Measurements from ENCODE around the gene CASP10. TPM values are rescaled to one million over a fixed set of nuclear protein-coding genes. Genes with fewer than 3 reads are reported as not detected.

Gene CASP10
- total RNA-seq, 1 donor from 2014 or later, result 31.6 TPM

GRCh38 chr2:201150454-201151020 is 32.4 kb upstream of the CASP10 start:
- no peaks in the 10 kb centered on the region for H3K9me3 ChIP-seq
- intact Hi-C loops (cut with DNase I), result no loop called here
- H3K4me3 ChIP-seq, result no peak overlapping the region
- H3K4me1 ChIP-seq, result peaks cover 59% of the 10 kb centered on the region
- DNase-seq, result no peak
- H3K36me3 ChIP-seq, result peaks cover 94% of the 10 kb centered on the region
- TF ChIP-seq, protein P1, sequence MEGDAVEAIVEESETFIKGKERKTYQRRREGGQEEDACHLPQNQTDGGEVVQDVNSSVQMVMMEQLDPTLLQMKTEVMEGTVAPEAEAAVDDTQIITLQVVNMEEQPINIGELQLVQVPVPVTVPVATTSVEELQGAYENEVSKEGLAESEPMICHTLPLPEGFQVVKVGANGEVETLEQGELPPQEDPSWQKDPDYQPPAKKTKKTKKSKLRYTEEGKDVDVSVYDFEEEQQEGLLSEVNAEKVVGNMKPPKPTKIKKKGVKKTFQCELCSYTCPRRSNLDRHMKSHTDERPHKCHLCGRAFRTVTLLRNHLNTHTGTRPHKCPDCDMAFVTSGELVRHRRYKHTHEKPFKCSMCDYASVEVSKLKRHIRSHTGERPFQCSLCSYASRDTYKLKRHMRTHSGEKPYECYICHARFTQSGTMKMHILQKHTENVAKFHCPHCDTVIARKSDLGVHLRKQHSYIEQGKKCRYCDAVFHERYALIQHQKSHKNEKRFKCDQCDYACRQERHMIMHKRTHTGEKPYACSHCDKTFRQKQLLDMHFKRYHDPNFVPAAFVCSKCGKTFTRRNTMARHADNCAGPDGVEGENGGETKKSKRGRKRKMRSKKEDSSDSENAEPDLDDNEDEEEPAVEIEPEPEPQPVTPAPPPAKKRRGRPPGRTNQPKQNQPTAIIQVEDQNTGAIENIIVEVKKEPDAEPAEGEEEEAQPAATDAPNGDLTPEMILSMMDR (IDR thresholded peaks at IDR 0.05), result no peak
- peak overlapping the region; percentile 52 for H3K27ac ChIP-seq
- no peak for ATAC-seq
- H3K27me3 ChIP-seq, result no peaks in the 10 kb centered on the region

GRCh38 chr2:201151127-201151981 is 31.6 kb upstream of the CASP10 start:
- Histone ChIP-seq H3K27ac (peak overlapping the region; percentile 52), H3K27me3 (no peaks in the 10 kb centered on the region), H3K36me3 (peaks cover 94% of the 10 kb centered on the region), H3K4me3 (no peak overlapping the region), H3K4me1 (peaks cover 62% of the 10 kb centered on the region), H3K9me3 (no peaks in the 10 kb centered on the region)
- intact Hi-C loops (cut with DNase I), result no loop called here
- ATAC-seq, result peak; percentile 41
- no peak for DNase-seq
- TF ChIP-seq, protein P1 (IDR thresholded peaks at IDR 0.05), result no peak

DNA sequence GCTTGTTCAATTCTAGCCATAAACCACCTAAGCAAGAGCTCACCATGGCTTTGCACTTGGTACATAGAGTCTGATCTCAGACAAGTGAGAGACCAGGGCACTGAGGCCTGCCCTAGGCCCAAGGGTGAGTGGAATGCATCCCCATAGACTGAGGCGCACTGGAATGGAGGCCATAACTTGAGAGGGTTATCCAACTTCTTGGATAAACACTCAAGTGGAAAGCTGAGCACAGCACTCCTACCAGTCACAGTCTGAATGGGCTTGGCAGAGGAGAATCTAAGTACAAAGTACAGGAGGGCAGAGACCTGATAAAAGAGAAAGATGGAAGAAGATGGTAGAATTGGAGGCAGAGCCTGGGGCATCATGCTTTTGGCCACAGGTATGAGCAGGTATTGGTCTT is 30.4 kb upstream of the CASP10 start:
- Histone ChIP-seq H3K27ac (peak overlapping the region; percentile 52), H3K27me3 (no peaks in the 10 kb centered on the region), H3K4me3 (no peak overlapping the region), H3K36me3 (peaks cover 94% of the 10 kb centered on the region), H3K9me3 (no peaks in the 10 kb centered on the region), H3K4me1 (peaks cover 74% of the 10 kb centered on the region)
- ATAC-seq (peak; percentile 84), DNase-seq (no peak)
- TF ChIP-seq, protein P1 (IDR thresholded peaks at IDR 0.05), result no peak
- intact Hi-C loops (cut with DNase I), result no loop called here

- Histone ChIP-seq H3K27me3 (no peaks in the 10 kb centered on the region), H3K4me1 (peaks cover 75% of the 10 kb centered on the region), H3K9me3 (no peaks in the 10 kb centered on the region), H3K36me3 (peaks cover 91% of the 10 kb centered on the region), H3K27ac (peak overlapping the region; percentile 52), H3K4me3 (no peak overlapping the region)
- DNase-seq (no peak), ATAC-seq (no peak)
- intact Hi-C loops (cut with DNase I), result no loop called here
- TF ChIP-seq, protein P1 (IDR thresholded peaks at IDR 0.05), result no peak
These were observed 29.7 kb upstream of the CASP10 start for GRCh38 chr2:201152999-201153815.

DNA sequence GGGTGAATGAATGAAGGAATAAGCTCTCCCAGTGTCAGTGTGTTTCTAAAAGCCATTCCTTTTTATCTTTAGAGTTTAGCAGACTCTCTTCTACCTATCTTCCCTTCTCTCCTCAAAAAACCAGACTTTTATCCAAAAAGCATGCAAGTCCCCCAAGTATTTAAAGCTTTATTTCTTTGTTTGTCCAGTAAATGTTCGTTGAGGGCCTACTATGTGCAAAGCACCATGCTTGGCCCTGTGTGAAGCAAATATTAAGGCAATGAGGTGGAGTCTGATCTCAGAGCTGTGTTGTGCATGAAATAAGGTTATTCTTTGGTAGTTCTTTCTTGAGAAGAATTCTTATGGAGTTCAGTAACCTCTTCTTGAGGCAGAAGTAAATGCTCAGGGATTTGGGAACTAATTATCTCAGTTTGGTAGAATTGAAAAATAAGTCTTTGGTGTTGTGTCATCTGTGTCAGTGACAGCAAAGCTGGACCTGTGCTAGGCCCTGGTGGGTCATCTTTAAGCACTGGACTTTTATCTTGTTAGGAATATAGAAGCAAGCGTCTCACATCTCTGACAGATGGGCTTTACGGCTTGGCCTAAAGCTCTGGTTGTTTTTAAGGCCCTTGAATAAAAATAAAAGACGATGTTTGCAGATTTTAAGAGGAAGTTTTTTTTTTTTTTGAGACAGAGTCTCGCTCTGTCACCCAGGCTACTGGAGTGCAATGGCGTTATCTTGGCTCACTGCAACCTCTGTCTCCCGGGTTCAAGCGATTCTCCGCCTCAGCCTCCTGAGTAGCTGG is 28.1 kb upstream of the CASP10 start:
- DNase-seq (no peak), ATAC-seq (no peak)
- no peaks in the 10 kb centered on the region for H3K9me3 ChIP-seq
- H3K36me3 ChIP-seq, result peaks cover 94% of the 10 kb centered on the region
- no peaks in the 10 kb centered on the region for H3K27me3 ChIP-seq
- peak overlapping the region; percentile 45 for H3K27ac ChIP-seq
- no peak overlapping the region for H3K4me3 ChIP-seq
- intact Hi-C loops (cut with DNase I), result loop anchor here (5.0 kb wide), 1 partner anchor 38 kb away; the partner anchor contains the start of gene CFLAR
- H3K4me1 ChIP-seq, result peaks cover 74% of the 10 kb centered on the region
- TF ChIP-seq, protein P1 (IDR thresholded peaks at IDR 0.05), result no peak
